Ectodermal cell (in vitro differentiated cells): ENCODE results near the gene NDUFAF8.

Source experiments
- H3K27ac ChIP-seq: 2 replicates; pipeline ENCODE4 v1.7.0; 2013; ENCODE audit warnings: mild to moderate bottlenecking, low read depth, low read length; ENCODE audit not compliant: insufficient read depth, poor library complexity, severe bottlenecking
- H3K27me3 ChIP-seq: 2 replicates; pipeline ENCODE4 v1.7.0; 2013; ENCODE audit warnings: mild to moderate bottlenecking, low read length; ENCODE audit not compliant: insufficient read depth, control insufficient read depth, poor library complexity, severe bottlenecking
- H3K36me3 ChIP-seq: one replicate; pipeline ENCODE4 v1.7.0; 2013; ENCODE audit warnings: low read length; ENCODE audit not compliant: control insufficient read depth, insufficient read depth
- H3K4me1 ChIP-seq: one replicate; pipeline ENCODE4 v1.7.0; 2013; ENCODE audit warnings: low read length; ENCODE audit not compliant: control insufficient read depth, insufficient read depth
- H3K4me3 ChIP-seq: 2 replicates; pipeline ENCODE4 v1.7.0; 2013; ENCODE audit warnings: low read depth, low read length, control low read depth; ENCODE audit not compliant: insufficient read depth
- H3K9me3 ChIP-seq: 2 replicates; pipeline ENCODE4 v1.7.0; 2013; ENCODE audit warnings: mild to moderate bottlenecking, low read length, moderate library complexity; ENCODE audit not compliant: control insufficient read depth
- WGBS, 2 experiments: methylation state at CpG; one replicate each; pipeline ENCODE4 v1.1.7; 2013; ENCODE audit warnings: missing lambda C conversion rate in 2 of 2; 5-methylcytosine and 5-hydroxymethylcytosine counted together

Gene NDUFAF8

DNA sequence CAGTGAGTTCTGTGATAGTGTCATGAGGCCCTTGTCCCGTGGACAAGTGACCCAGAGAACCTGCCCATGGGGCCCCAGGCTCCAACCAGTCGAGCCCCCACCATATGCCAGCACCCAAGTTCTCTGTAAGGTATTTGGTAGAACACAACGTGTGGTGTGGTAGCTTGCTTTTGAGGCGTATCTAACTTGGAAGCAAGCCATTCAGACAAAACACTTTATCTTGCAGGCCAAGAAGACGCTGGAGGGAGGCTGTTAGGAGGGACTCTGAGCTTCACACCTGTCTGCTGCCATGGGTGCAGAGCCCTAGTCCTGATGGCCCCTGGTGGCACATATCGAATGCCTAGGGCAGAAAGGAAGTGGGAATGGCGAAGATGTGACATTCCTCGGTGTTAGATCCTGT is 1.6 kb downstream of the NDUFAF8 start:
- Histone ChIP-seq H3K27me3 (no peaks in the 10 kb centered on the region), H3K36me3 (no peaks in the 10 kb centered on the region), H3K4me3 (no peak overlapping the region), H3K27ac (no peak overlapping the region), H3K9me3 (no peaks in the 10 kb centered on the region), H3K4me1 (peaks cover 12% of the 10 kb centered on the region)
- 94% methylated on average over 8 of the region's 8 CpGs for WGBS, 2 experiments

DNA sequence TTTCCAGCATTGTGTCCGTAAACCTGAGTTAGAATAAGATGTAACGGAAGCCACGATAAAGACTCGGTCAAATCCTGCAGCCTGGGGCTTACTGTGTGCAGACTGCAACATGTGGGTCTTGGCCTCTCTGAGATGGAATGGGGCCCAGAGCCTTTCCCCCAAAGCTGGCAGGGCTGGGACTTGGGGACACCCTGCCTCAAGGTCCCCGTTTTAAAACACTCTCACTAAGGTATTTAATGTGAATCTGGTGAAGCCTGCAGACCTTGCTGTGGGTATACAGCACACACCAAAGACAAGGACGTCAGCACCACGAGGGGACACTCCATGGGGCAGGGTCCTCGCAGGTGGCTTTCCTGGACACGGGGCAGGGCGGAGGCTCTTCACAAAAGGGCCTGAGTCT is 2.1 kb downstream of the NDUFAF8 start:
- H3K27ac ChIP-seq: no peak overlapping the region
- no peaks in the 10 kb centered on the region for H3K9me3 ChIP-seq
- no peaks in the 10 kb centered on the region for H3K27me3 ChIP-seq
- no peak overlapping the region for H3K4me3 ChIP-seq
- no peaks in the 10 kb centered on the region for H3K36me3 ChIP-seq
- 93% methylated on average over 10 of the region's 10 CpGs for WGBS, 2 experiments
- peaks cover 12% of the 10 kb centered on the region for H3K4me1 ChIP-seq

- WGBS, 2 experiments: 66 to 69% methylated on average over 26 of the region's 26 CpGs
- Histone ChIP-seq H3K9me3 (no peaks in the 10 kb centered on the region), H3K4me1 (peaks cover 12% of the 10 kb centered on the region), H3K4me3 (no peak overlapping the region), H3K27ac (no peak overlapping the region), H3K36me3 (no peaks in the 10 kb centered on the region), H3K27me3 (no peaks in the 10 kb centered on the region)
These were observed 2.7 kb downstream of the NDUFAF8 start for GRCh38 chr17:81241648-81242420.

DNA sequence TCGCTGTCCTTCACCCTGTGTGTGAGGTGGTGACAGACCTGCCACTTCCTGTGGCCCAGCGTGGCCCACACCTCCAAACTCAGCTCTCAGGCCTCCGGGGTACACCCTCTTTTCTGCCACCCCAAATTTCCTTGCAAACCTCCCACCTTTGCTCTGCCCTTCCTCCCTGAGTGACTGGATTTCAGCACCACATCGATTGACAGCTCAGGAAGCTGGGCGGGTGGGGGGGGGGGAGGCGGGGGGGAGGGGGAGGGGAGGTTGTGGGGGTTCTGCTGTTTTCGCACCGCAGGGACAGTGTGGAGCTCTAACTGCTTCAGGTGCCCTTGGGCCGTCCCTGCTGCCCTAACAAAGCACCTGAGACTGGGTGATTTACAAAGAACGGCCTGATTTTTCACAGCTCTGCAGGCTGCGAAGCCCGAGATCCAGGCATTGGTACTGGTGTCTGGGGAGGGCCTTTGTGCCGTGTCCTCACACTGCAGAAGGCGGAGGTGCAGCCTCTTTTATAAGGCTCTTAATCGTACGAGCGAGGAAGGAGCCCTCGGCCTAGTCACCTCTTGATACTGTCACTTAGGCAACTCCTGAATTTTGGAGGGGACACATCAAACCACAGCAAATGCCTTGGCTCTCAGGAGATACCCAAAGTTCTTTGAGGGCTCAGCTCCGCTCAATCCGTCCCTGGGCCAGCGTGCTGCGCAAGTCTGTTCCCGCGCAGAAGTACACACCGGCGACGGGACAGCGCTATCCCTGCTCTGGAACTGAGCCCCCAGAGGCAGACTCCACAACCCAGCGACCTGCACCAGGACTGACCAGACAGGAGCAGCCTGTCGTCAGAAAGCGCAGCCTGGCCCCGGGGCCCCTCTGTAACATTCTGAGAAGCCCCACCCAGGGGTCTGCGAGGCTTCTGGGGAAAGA is 3.6 kb downstream of the NDUFAF8 start:
- WGBS, 2 experiments: 89% methylated on average over 30 of the region's 33 CpGs
- Histone ChIP-seq H3K9me3 (no peaks in the 10 kb centered on the region), H3K4me3 (no peak overlapping the region)

GRCh38 chr17:81243333-81243664 is 4.2 kb downstream of the NDUFAF8 start:
- 93 to 94% methylated on average over 10 of the region's 10 CpGs for WGBS, 2 experiments
- no peak overlapping the region for H3K27ac ChIP-seq
- no peaks in the 10 kb centered on the region for H3K27me3 ChIP-seq
- peaks cover 4% of the 10 kb centered on the region for H3K4me1 ChIP-seq
- H3K4me3 ChIP-seq: no peak overlapping the region
- H3K36me3 ChIP-seq: no peaks in the 10 kb centered on the region
- H3K9me3 ChIP-seq: no peaks in the 10 kb centered on the region

More for the DNA sequence above, 3.6 kb downstream of the NDUFAF8 start:
- Histone ChIP-seq H3K36me3 (no peaks in the 10 kb centered on the region), H3K27ac (no peak overlapping the region), H3K27me3 (no peaks in the 10 kb centered on the region), H3K4me1 (peaks cover 9% of the 10 kb centered on the region)

DNA sequence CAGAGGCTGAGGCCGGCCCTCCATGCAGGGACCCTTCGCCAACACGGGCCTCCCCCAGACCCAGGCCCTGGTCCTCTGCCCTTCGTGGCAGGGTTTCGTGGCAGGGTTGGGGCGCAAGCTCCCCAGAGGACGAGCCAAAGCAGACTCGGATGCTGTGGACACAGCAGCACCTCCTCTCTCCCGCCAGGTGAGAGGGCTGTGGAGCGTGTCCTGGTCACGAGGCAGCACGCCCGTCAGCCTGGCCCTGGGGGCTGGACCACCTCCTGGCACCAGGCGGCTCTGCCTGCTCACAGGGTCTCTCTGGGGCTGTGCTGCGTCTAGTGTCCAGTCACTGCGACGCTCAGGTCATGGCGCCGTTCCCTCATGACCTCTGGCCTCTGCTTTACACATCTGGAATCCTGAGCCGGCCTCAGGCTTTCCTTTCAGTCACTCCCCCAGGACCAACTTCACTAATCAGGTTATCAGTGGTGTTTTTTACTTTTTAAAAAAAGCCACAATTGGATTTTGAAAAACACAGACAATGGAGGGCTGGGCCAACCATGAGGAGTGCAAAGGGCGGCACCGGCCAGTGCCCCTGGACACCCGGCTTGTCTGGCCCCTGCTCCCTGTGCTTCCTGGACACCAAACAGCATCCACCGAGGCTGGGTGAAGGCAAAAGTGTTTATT is 5.4 kb downstream of the NDUFAF8 start:
- no peak overlapping the region for H3K27ac ChIP-seq
- H3K4me3 ChIP-seq: no peak overlapping the region
- H3K9me3 ChIP-seq: no peaks in the 10 kb centered on the region
- H3K27me3 ChIP-seq: no peaks in the 10 kb centered on the region
- WGBS, 2 experiments: 90 to 91% methylated on average over 24 of the region's 24 CpGs
- peaks cover 4% of the 10 kb centered on the region for H3K4me1 ChIP-seq
- peaks cover 2% of the 10 kb centered on the region for H3K36me3 ChIP-seq

GRCh38 chr17:81245024-81245664 is 6.0 kb downstream of the NDUFAF8 start:
- no peak overlapping the region for H3K4me3 ChIP-seq
- H3K36me3 ChIP-seq: peaks cover 2% of the 10 kb centered on the region
- H3K27me3 ChIP-seq: no peaks in the 10 kb centered on the region
- 92 to 94% methylated on average over 25 of the region's 25 CpGs for WGBS, 2 experiments
- no peaks in the 10 kb centered on the region for H3K9me3 ChIP-seq
- no peak overlapping the region for H3K27ac ChIP-seq
- H3K4me1 ChIP-seq: peaks cover 1% of the 10 kb centered on the region

- H3K9me3 ChIP-seq: no peaks in the 10 kb centered on the region
- WGBS, 2 experiments: 92 to 93% methylated on average over 37 of the region's 37 CpGs
- H3K27me3 ChIP-seq: no peaks in the 10 kb centered on the region
- no peaks in the 10 kb centered on the region for H3K4me1 ChIP-seq
- H3K4me3 ChIP-seq: no peak overlapping the region
- H3K27ac ChIP-seq: no peak overlapping the region
- peaks cover 2% of the 10 kb centered on the region for H3K36me3 ChIP-seq
These were observed 6.7 kb downstream of the NDUFAF8 start for GRCh38 chr17:81245665-81246342.

GRCh38 chr17:81246343-81246670 is 7.2 kb downstream of the NDUFAF8 start:
- no peaks in the 10 kb centered on the region for H3K27me3 ChIP-seq
- 92 to 94% methylated on average over 10 of the region's 10 CpGs for WGBS, 2 experiments
- peaks cover under 1% of the 10 kb centered on the region for H3K4me1 ChIP-seq
- H3K9me3 ChIP-seq: no peaks in the 10 kb centered on the region
- H3K36me3 ChIP-seq: peaks cover 2% of the 10 kb centered on the region
- no peak overlapping the region for H3K4me3 ChIP-seq
- no peak overlapping the region for H3K27ac ChIP-seq
